WTC11 (cell line): Measurements from ENCODE around the gene ACRBP. TPM values are rescaled to one million over a fixed set of nuclear protein-coding genes. Genes with fewer than 3 reads are reported as not detected.
A peak's percentile ranks its signal among the peaks of the same experiment; 100 is the strongest.

Source experiments
- ATAC-seq: fragments of 200-7000 bp; cut with Tn5 transposase; 2 replicates; pipeline ENCODE4 v1.10.0; 2021; ENCODE audit warnings: mild to moderate bottlenecking, moderate library complexity
- CTCF ChIA-PET: fragments of 300-600 bp; sonication (Branson Sonifier 250); formaldehyde crosslinking; loops from one replicate; lab custom pipeline; 2021; ENCODE audit warnings: antibody characterized with exemption; lab: Charles Lee
- POLR2A ChIA-PET: fragments of 350-600 bp; sonication (Branson Sonifier 250); formaldehyde crosslinking; loops from one replicate; lab custom pipeline; 2021; ENCODE audit warnings: antibody characterized with exemption; lab: Charles Lee
- DNase-seq: peaks from one replicate; pipeline ENCODE4 v3.0.0; 2021; ENCODE audit warnings: low spot score
- H3K27ac Mint-ChIP-seq: 2 replicates; pipeline ENCODE4 v1.8.0; 2021; ENCODE audit warnings: mixed read lengths
- H3K27me3 Mint-ChIP-seq: 2 replicates; pipeline ENCODE4 v1.8.0; 2021; ENCODE audit warnings: low read depth, mild to moderate bottlenecking, moderate library complexity, mixed read lengths
- H3K36me3 Mint-ChIP-seq: 2 replicates; pipeline ENCODE4 v1.8.0; 2021; ENCODE audit warnings: mixed read lengths
- H3K4me1 Mint-ChIP-seq: 2 replicates; pipeline ENCODE4 v1.8.0; 2022; ENCODE audit warnings: mixed read lengths
- H3K4me3 Mint-ChIP-seq: 2 replicates; pipeline ENCODE4 v1.8.0; 2021; ENCODE audit warnings: mild to moderate bottlenecking, moderate library complexity, mixed read lengths
- H3K9me3 Mint-ChIP-seq: 2 replicates; pipeline ENCODE4 v1.8.0; 2021; ENCODE audit warnings: mixed read lengths
- ATF3 ChIP-seq: sonication (generic); formaldehyde crosslinking; conservative IDR thresholded peaks from 2 replicates; pipeline ENCODE4 v1.8.1; 2022; ENCODE audit warnings: mild to moderate bottlenecking, missing genetic modification reagents
- ATF6 ChIP-seq: sonication (generic); formaldehyde crosslinking; IDR thresholded peaks from 2 replicates; pipeline ENCODE4 v1.8.1; 2023; ENCODE audit warnings: mild to moderate bottlenecking, missing genetic modification reagents
- CDX4 ChIP-seq: fragments of 250-450 bp; sonication (Bioruptor Pico); IDR thresholded peaks from 2 replicates; pipeline ENCODE4 v1.9.0; 2021; ENCODE audit warnings: moderate library complexity, mild to moderate bottlenecking, inconsistent platforms, borderline replicate concordance
- GRHL2 ChIP-seq: fragments of 250-450 bp; sonication (Bioruptor Pico); IDR thresholded peaks from 2 replicates; pipeline ENCODE4 v1.8.0; 2022; ENCODE audit warnings: mild to moderate bottlenecking, moderate library complexity; ENCODE audit not compliant: insufficient replicate concordance, severe bottlenecking
- RORB ChIP-seq: fragments of 250-450 bp; sonication (Bioruptor Pico); IDR thresholded peaks from 2 replicates; pipeline ENCODE4 v1.9.0; 2021; ENCODE audit warnings: mild to moderate bottlenecking
- ZNF121 ChIP-seq: sonication (generic); formaldehyde crosslinking; IDR thresholded peaks from 2 replicates; pipeline ENCODE4 v1.8.0; 2023; ENCODE audit warnings: missing genetic modification reagents
- ZNF317 ChIP-seq: sonication (generic); formaldehyde crosslinking; IDR thresholded peaks from 2 replicates; pipeline ENCODE4 v1.8.1; 2023; ENCODE audit warnings: low read depth, mild to moderate bottlenecking, moderate library complexity, missing genetic modification reagents, borderline replicate concordance
- ZNF416 ChIP-seq: fragments of 250-450 bp; sonication (Bioruptor Pico); IDR thresholded peaks from 2 replicates; pipeline ENCODE4 v1.9.0; 2021; ENCODE audit warnings: mild to moderate bottlenecking, inconsistent platforms
- ZNF512 ChIP-seq: sonication (generic); formaldehyde crosslinking; IDR thresholded peaks from 2 replicates; pipeline ENCODE4 v1.8.1; 2022; ENCODE audit warnings: missing genetic modification reagents, borderline replicate concordance
- total RNA-seq: library from RNA; stranded (reverse); gene quantifications from 3 replicates; pipeline ENCODE4 v1.2.3, GENCODE V29; 2021

The ACRBP gene
- total RNA-seq, 1 experiment from 2014 or later = 2.1 TPM

GRCh38 chr12:6639151-6639801 lies 8.0 kb downstream of the ACRBP start (continued):
- TF ChIP-seq ZNF512 = no peak

- peaks cover 24% of the 10 kb centered on the region for H3K27me3 Mint-ChIP-seq
- no peaks in the 10 kb centered on the region for H3K36me3 Mint-ChIP-seq
- H3K4me3 Mint-ChIP-seq = no peak overlapping the region
- ChIA-PET POLR2A (no interaction called here), CTCF (interaction anchor here (3.4 kb wide), 1 partner anchor 18 kb away, joined by 15 read pairs; no protein-coding TSS in a partner anchor)
- ATAC-seq (no peak), DNase-seq (no peak)
- no peaks in the 10 kb centered on the region for H3K9me3 Mint-ChIP-seq
- 0 out of 2 replicates have a peak overlapping the region, but pooled peaks have one; percentile 3 for H3K27ac Mint-ChIP-seq
- H3K4me1 Mint-ChIP-seq = peaks cover 13% of the 10 kb centered on the region
- TF ChIP-seq RORB (no peak), ZNF121 (CRISPR knock-in tag) (no peak), ZNF416 (CRISPR knock-in tag) (no peak), ATF3 (no peak), ZNF317 (CRISPR knock-in tag) (no peak), ATF6 (CRISPR knock-in tag) (no peak), ZNF512 (no peak)
Observed at GRCh38 chr12:6638305-6638704, 8.9 kb downstream of the ACRBP start.

GRCh38 chr12:6635856-6636531 lies 11.2 kb downstream of the ACRBP start, which contains the start of gene LPAR5:
Gene LPAR5 (minus strand): TSS chr12:6635959. CDS start chr12:6621248, 14,711 bp downstream.
- no peaks in the 10 kb centered on the region for H3K9me3 Mint-ChIP-seq
- H3K36me3 Mint-ChIP-seq = no peaks in the 10 kb centered on the region
- peaks cover 19% of the 10 kb centered on the region for H3K4me1 Mint-ChIP-seq
- ATAC-seq = peak; percentile 88
- POLR2A ChIA-PET = interaction anchor here (0.8 kb wide), 1 partner anchor 9 kb away, joined by 4 read pairs; no protein-coding TSS in a partner anchor
- H3K27me3 Mint-ChIP-seq = peaks cover 7% of the 10 kb centered on the region
- DNase-seq = peak; percentile 52
- CTCF ChIA-PET = interaction anchor here (0.8 to 2.7 kb wide), 11 partner anchors 9 to 236 kb away, joined by 3 to 19 read pairs (median 3); partner anchors contain the start of genes ACRBP and ZNF384
- no peak within 1 kb of the TSS; the same call in 1 of the 2 replicates for H3K27ac Mint-ChIP-seq
- TF ChIP-seq GRHL2 (CRISPR knock-in tag) (no peak), ZNF512 (no peak), CDX4 (CRISPR knock-in tag) (no peak)
- no peak within 1 kb of the TSS for H3K4me3 Mint-ChIP-seq
